Neuronal stem cell (in vitro differentiated cells): Measurements from ENCODE around the gene SLC12A3.

ENCODE experiments used
- DNase-seq: peaks from one replicate; pipeline ENCODE4 v3.0.0-alpha.2; 2013; ENCODE audit warnings: low spot score
- H2AFZ ChIP-seq: one replicate; pipeline ENCODE4 v1.6.1; 2013; ENCODE audit warnings: mild to moderate bottlenecking, low read length, inconsistent platforms
- H2AK5ac ChIP-seq: 2 replicates; pipeline ENCODE4 v1.6.1; 2013; ENCODE audit warnings: low read depth, mild to moderate bottlenecking, inconsistent platforms, low read length, moderate library complexity, mixed read lengths
- H2BK120ac ChIP-seq: 2 replicates; pipeline ENCODE4 v1.6.1; 2013; ENCODE audit warnings: low read depth, mild to moderate bottlenecking, inconsistent platforms, low read length, moderate library complexity, mixed read lengths
- H2BK12ac ChIP-seq: one replicate; pipeline ENCODE4 v1.6.1; 2013; ENCODE audit warnings: low read length, inconsistent platforms
- H2BK15ac ChIP-seq: 2 replicates; pipeline ENCODE4 v1.6.1; 2013; ENCODE audit warnings: mild to moderate bottlenecking, low read length, inconsistent platforms, mixed read lengths
- H2BK5ac ChIP-seq: one replicate; pipeline ENCODE4 v1.6.1; 2013; ENCODE audit warnings: inconsistent platforms, mild to moderate bottlenecking, low read length, moderate library complexity
- H3K14ac ChIP-seq: one replicate; pipeline ENCODE4 v1.6.1; 2013; ENCODE audit warnings: low read length, inconsistent platforms
- H3K18ac ChIP-seq: 2 replicates; pipeline ENCODE4 v1.6.1; 2013; ENCODE audit warnings: low read length, inconsistent platforms
- H3K23ac ChIP-seq: 2 replicates; pipeline ENCODE4 v1.6.1; 2013; ENCODE audit warnings: low read depth, mild to moderate bottlenecking, mixed read lengths, low read length, inconsistent platforms; ENCODE audit not compliant: poor library complexity
- H3K27ac ChIP-seq: replicated peaks from 3 replicates; pipeline ENCODE4 v1.5.1; 2013; ENCODE audit warnings: low read length, inconsistent platforms
- H3K27me3 ChIP-seq, 3 experiments: 2 replicates each; pipeline ENCODE4 v1.6.1; 2013; ENCODE audit warnings: low read length in 3 of 3, mild to moderate bottlenecking in 2 of 3, inconsistent platforms in 1 of 3, low read depth in 1 of 3, mixed read lengths in 1 of 3, moderate library complexity in 1 of 3; ENCODE audit not compliant: control insufficient read depth in 3 of 3, insufficient read depth in 3 of 3
- H3K36me3 ChIP-seq, 2 donors: replicated peaks in 1 of 2; 2 replicates each; pipeline ENCODE4 v1.6.1; 2013; ENCODE audit warnings: low read length in 2 of 2; ENCODE audit not compliant: control insufficient read depth in 2 of 2, insufficient read depth in 2 of 2
- H3K4ac ChIP-seq: 2 replicates; pipeline ENCODE4 v1.6.1; 2013; ENCODE audit warnings: inconsistent platforms, mild to moderate bottlenecking, low read length, moderate library complexity
- H3K4me1 ChIP-seq, 2 donors: 1 replicate in 1 of 2; 2 replicates in 1 of 2; pipeline ENCODE4 v1.6.1; 2013; ENCODE audit warnings: low read length in 2 of 2, low read depth in 1 of 2; ENCODE audit not compliant: control insufficient read depth in 2 of 2, insufficient read depth in 1 of 2
- H3K4me2 ChIP-seq: one replicate; pipeline ENCODE4 v1.6.1; 2013; ENCODE audit warnings: mild to moderate bottlenecking, low read length, inconsistent platforms; ENCODE audit not compliant: insufficient read depth, poor library complexity, severe bottlenecking
- H3K4me3 ChIP-seq, 2 donors: 2 replicates each; pipeline ENCODE4 v1.5.1; 2013; ENCODE audit warnings: low read length in 2 of 2, mild to moderate bottlenecking in 2 of 2, inconsistent platforms in 1 of 2, moderate library complexity in 1 of 2
- H3K79me1 ChIP-seq: one replicate; pipeline ENCODE4 v1.6.1; 2013; ENCODE audit warnings: low read depth, mild to moderate bottlenecking, inconsistent platforms, low read length, moderate library complexity
- H3K9ac ChIP-seq: one replicate; pipeline ENCODE4 v1.6.1; 2013; ENCODE audit warnings: mild to moderate bottlenecking, low read depth, low read length, inconsistent platforms; ENCODE audit not compliant: poor library complexity
- H3K9me3 ChIP-seq, 2 donors: replicated peaks in 1 of 2; 2 replicates each; pipeline versions ENCODE3 to v1.6.1; 2013; ENCODE audit warnings: low read length in 2 of 2, mild to moderate bottlenecking in 2 of 2, inconsistent platforms in 1 of 2, low read depth in 1 of 2, mixed read lengths in 1 of 2, moderate library complexity in 1 of 2; ENCODE audit not compliant: control insufficient read depth in 2 of 2, insufficient read depth in 1 of 2
- H4K8ac ChIP-seq: one replicate; pipeline ENCODE4 v1.6.1; 2013; ENCODE audit warnings: low read depth, mild to moderate bottlenecking, inconsistent platforms, low read length, moderate library complexity
- H4K91ac ChIP-seq: one replicate; pipeline ENCODE4 v1.6.1; 2013; ENCODE audit warnings: low read length, low read depth, mild to moderate bottlenecking, inconsistent platforms; ENCODE audit not compliant: poor library complexity
- WGBS, 2 donors: extraction: QIAGEN DNeasy Blood & Tissue Kit; methylation state at CpG; one replicate each; pipeline ENCODE4 v1.1.7; 2013; ENCODE audit warnings: missing lambda C conversion rate in 2 of 2, mixed read lengths in 1 of 2; ENCODE audit not compliant: insufficient read length in 2 of 2, insufficient replicate concordance in 1 of 2; ENCODE audit errors: extremely low coverage in 2 of 2; 5-methylcytosine and 5-hydroxymethylcytosine counted together

The SLC12A3 gene

DNA sequence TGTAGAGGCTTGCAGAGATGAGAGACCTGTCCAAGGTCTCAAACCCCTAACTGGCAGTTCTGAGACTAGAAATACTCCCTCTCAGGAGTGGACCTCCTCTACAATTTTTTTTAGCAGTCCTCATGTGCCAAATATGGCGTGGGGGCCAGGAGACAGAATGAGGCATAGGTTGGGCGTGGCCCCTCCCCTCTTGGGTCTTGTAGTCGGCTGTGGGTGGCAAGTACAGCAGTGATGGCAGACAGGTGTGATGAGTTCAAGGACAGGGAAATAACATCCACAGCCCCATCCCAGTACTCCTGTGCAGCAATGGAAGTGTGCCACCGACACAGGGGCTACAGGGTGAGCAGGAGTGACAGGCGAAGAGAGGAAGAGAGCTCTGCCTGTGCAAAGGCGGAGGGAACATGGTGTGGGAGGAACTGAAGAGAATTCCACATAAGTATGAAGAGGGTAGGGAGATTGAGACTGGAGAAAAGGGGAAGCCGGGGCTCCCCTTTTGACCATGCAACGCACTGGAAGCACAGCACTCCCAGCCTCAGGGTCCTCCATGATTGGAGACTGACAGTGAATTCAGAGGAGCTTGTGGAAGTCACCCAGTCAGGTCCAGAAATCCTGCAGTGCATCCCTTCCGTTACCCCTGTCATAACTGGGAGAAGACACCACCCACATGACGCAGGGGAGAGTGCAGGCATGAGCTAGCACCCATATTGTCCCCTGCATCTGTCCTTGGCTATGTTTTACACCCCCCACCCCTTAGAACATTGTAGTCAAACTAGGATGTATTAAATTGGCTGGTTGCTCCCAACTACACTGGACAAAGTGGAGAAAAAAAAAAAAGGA lies 82.0 kb downstream of the SLC12A3 start:
- H3K9me3 ChIP-seq: no peaks in the 10 kb centered on the region
- WGBS, 2 donors: no CpG with 5 or more reads among the region's 10 CpGs
- H3K27ac ChIP-seq: no peak overlapping the region
- peaks cover 9 to 35% of the 10 kb centered on the region in 2 donors for H3K36me3 ChIP-seq
- H3K9ac ChIP-seq: no peak overlapping the region
- no peak overlapping the region for H4K8ac ChIP-seq
- no peaks in the 10 kb centered on the region for H3K79me1 ChIP-seq
- no peak overlapping the region for H3K4me3 ChIP-seq
- H2BK12ac ChIP-seq: no peak overlapping the region
- no peak overlapping the region for H3K4me2 ChIP-seq
- no peak overlapping the region for H2BK15ac ChIP-seq
- H4K91ac ChIP-seq: no peak overlapping the region
- no peak overlapping the region for H3K14ac ChIP-seq
- H2BK5ac ChIP-seq: no peak overlapping the region
- no peak for DNase-seq
- H3K27me3 ChIP-seq: no peaks in the 10 kb centered on the region
- no peak overlapping the region for H3K23ac ChIP-seq
- no peaks in the 10 kb centered on the region for H3K4me1 ChIP-seq
- H2AFZ ChIP-seq: no peak overlapping the region
- no peak overlapping the region for H3K4ac ChIP-seq
- H3K18ac ChIP-seq: peak overlapping the region; percentile 38
- H2BK120ac ChIP-seq: no peak overlapping the region
- H2AK5ac ChIP-seq: no peak overlapping the region

DNA sequence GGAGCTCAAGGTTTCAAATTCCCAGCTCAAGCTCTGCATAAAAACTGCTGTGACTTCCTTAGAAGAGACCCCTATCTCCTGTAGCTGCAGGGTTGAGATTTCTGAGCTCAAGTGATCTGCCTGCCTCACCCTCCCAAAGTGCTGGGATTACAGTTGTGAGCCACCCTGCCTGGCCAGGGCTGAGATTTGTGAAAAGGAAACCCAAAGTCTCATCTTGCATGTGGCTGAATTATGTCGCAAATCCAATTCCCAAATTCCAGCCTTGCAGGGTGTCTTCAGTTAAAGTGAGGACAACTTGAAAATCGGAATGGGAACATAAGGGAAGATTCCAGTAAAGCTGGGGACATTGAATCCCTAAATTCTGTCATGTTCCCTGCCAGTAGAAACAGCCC lies 82.6 kb downstream of the SLC12A3 start:
- no peak for DNase-seq
- Histone ChIP-seq H4K91ac (no peak overlapping the region), H3K9me3 (no peaks in the 10 kb centered on the region), H3K4me3 (no peak overlapping the region), H3K79me1 (no peaks in the 10 kb centered on the region), H3K14ac (no peak overlapping the region), H3K18ac (no peak overlapping the region), H2BK15ac (no peak overlapping the region), H3K23ac (no peak overlapping the region), H3K4ac (no peak overlapping the region), H2BK5ac (no peak overlapping the region), H2BK12ac (no peak overlapping the region), H3K27me3 (no peaks in the 10 kb centered on the region), H3K9ac (no peak overlapping the region), H3K4me2 (no peak overlapping the region), H4K8ac (no peak overlapping the region), H2AK5ac (no peak overlapping the region), H3K36me3 (peaks cover 7 to 29% of the 10 kb centered on the region in 2 donors), H3K27ac (no peak overlapping the region), H2BK120ac (no peak overlapping the region), H2AFZ (no peak overlapping the region), H3K4me1 (no peaks in the 10 kb centered on the region)
- no CpG with 5 or more reads among the region's 2 CpGs for WGBS, 2 donors

DNA sequence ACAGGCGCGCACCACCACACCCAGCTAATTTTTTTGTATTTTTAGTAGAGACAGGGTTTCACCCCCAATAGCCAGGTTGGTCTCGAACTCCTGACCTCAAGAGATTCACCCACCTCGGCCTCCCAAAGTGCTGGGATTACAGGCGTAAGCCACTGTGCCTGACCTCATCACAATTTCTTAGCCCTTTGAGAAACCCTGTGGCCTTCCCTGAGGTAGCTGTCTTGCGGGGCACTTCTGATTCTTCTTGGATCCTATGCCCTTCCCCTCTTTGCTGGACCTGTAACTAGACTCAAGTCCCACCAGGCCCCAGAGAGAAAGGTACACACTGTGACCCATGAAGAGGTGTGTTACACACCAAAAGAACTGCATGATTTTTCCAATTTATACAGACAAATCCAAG lies 83.2 kb downstream of the SLC12A3 start:
- Histone ChIP-seq H4K8ac (no peak overlapping the region), H3K23ac (no peak overlapping the region), H3K36me3 (peaks cover 7 to 22% of the 10 kb centered on the region in 2 donors), H2BK120ac (no peak overlapping the region), H3K4me2 (no peak overlapping the region), H2AK5ac (no peak overlapping the region), H2BK15ac (no peak overlapping the region), H3K4ac (no peak overlapping the region), H3K9ac (no peak overlapping the region), H3K27me3 (no peaks in the 10 kb centered on the region), H3K14ac (no peak overlapping the region), H3K79me1 (no peaks in the 10 kb centered on the region), H2BK12ac (no peak overlapping the region), H3K4me1 (no peaks in the 10 kb centered on the region), H4K91ac (no peak overlapping the region), H3K27ac (no peak overlapping the region), H2BK5ac (no peak overlapping the region), H3K9me3 (no peaks in the 10 kb centered on the region), H3K18ac (no peak overlapping the region), H3K4me3 (no peak overlapping the region), H2AFZ (no peak overlapping the region)
- no peak for DNase-seq
- WGBS, 2 donors: no CpG with 5 or more reads among the region's 6 CpGs

DNA sequence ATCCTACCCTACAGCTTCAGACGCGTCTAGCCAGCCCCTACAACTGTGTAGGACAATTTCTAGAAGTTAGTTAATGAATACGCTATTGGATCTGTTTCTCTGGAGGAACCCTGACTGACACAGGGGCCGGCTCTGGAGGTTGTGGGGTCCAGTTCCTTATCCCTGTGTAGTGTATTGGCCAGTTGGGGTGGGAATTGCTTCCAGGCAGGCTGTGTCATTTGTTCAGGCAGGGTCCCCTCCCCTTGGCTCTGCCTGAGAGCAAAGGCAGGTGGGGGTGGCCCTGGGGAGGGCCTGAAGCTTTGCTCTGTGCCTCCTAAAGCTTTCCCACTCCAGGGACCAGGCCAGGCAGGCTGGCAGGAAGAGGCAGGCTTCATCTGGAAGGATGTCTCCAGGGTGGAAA lies 85.0 kb downstream of the SLC12A3 start:
- H2AK5ac ChIP-seq: no peak overlapping the region
- no peaks in the 10 kb centered on the region for H3K79me1 ChIP-seq
- H2BK5ac ChIP-seq: no peak overlapping the region
- H3K4me3 ChIP-seq: no peak overlapping the region
- H4K91ac ChIP-seq: no peak overlapping the region
- no peak overlapping the region for H2BK12ac ChIP-seq
- no peak for DNase-seq
- WGBS, 2 donors: no CpG with 5 or more reads among the region's 4 CpGs
- no peak overlapping the region for H3K14ac ChIP-seq
- no peaks in the 10 kb centered on the region for H3K27me3 ChIP-seq
- no peak overlapping the region for H3K27ac ChIP-seq
- no peak overlapping the region for H3K4ac ChIP-seq
- no peak overlapping the region for H2AFZ ChIP-seq
- no peak overlapping the region for H3K23ac ChIP-seq
- no peak overlapping the region for H3K9ac ChIP-seq
- H2BK15ac ChIP-seq: no peak overlapping the region
- H3K4me1 ChIP-seq: no peaks in the 10 kb centered on the region
- peaks cover 2 to 5% of the 10 kb centered on the region in 2 donors for H3K36me3 ChIP-seq
- no peak overlapping the region for H4K8ac ChIP-seq
- no peaks in the 10 kb centered on the region for H3K9me3 ChIP-seq
- no peak overlapping the region for H3K18ac ChIP-seq
- H2BK120ac ChIP-seq: no peak overlapping the region
- no peak overlapping the region for H3K4me2 ChIP-seq
